HepG2 (cell line): ENCODE measurements around the gene ODAD4. TPM values are rescaled to one million over a fixed set of nuclear protein-coding genes. Genes with fewer than 3 reads are reported as not detected.

Experiments used
- ARID2 ChIP-seq: sonication (generic); formaldehyde crosslinking; IDR thresholded peaks from 2 replicates; pipeline ENCODE4 v1.8.1; 2022; ENCODE audit warnings: mild to moderate bottlenecking, missing genetic modification reagents, borderline replicate concordance
- CHD4 ChIP-seq: fragments of 200-600 bp; sonication (generic); IDR thresholded peaks from 2 replicates; pipeline ENCODE4 v1.7.0; 2017; ENCODE audit warnings: mild to moderate bottlenecking, low read length, borderline replicate concordance
- CREB1 ChIP-seq, 2 experiments: fragments of 450-650 bp in 1 of 2; IDR thresholded peaks; 2 replicates each; pipeline ENCODE4 v1.6.1; 2016 to 2017; ENCODE audit warnings: control low read depth in 1 of 2, mild to moderate bottlenecking in 1 of 2, missing compliant biosample characterization in 1 of 2, missing genetic modification characterization in 1 of 2
- ETV5 ChIP-seq: IDR thresholded peaks from 2 replicates; pipeline ENCODE4 v1.6.1; 2018; ENCODE audit warnings: missing biosample characterization, missing genetic modification reagents, inconsistent platforms, borderline replicate concordance
- HHEX ChIP-seq: IDR thresholded peaks from 2 replicates; pipeline ENCODE4 v1.6.1; 2016; ENCODE audit warnings: control low read depth
- HNF4G ChIP-seq, 2 experiments: sonication (generic) in 1 of 2; formaldehyde crosslinking in 1 of 2; IDR thresholded peaks; 2 replicates each; pipeline versions ENCODE4 v1.4.0 to v1.6.1; 2011 to 2020; ENCODE audit warnings: borderline replicate concordance in 2 of 2, low read depth in 2 of 2, mild to moderate bottlenecking in 2 of 2, low read length in 1 of 2, missing genetic modification reagents in 1 of 2, moderate library complexity in 1 of 2
- LCORL ChIP-seq, 2 experiments: fragments of 450-650 bp in 1 of 2; sonication (generic) in 1 of 2; formaldehyde crosslinking in 1 of 2; IDR thresholded peaks; 2 replicates each; pipeline versions ENCODE4 v1.5.0 to v1.6.1; 2017 to 2020; ENCODE audit warnings: antibody characterized with exemption in 1 of 2, missing genetic modification reagents in 1 of 2
- PHF21A ChIP-seq: sonication (generic); formaldehyde crosslinking; IDR thresholded peaks from 2 replicates; pipeline ENCODE4 v1.5.0; 2020; ENCODE audit warnings: mild to moderate bottlenecking, missing genetic modification reagents
- SKI ChIP-seq: fragments of 450-650 bp; IDR thresholded peaks from one replicate; pipeline ENCODE4 v1.6.1; 2018; ENCODE audit warnings: mild to moderate bottlenecking; ENCODE audit not compliant: partially characterized antibody
- SUZ12 ChIP-seq: fragments of 150-350 bp; IDR thresholded peaks from 2 replicates; pipeline ENCODE4 v1.6.1; 2014; ENCODE audit warnings: low read depth, low read length
- TARDBP ChIP-seq: sonication (generic); formaldehyde crosslinking; IDR thresholded peaks from 2 replicates; pipeline ENCODE4 v1.8.0; 2022; ENCODE audit warnings: mild to moderate bottlenecking, missing genetic modification reagents
- TBX3 ChIP-seq: fragments of 450-650 bp; IDR thresholded peaks from 2 replicates; pipeline ENCODE4 v1.6.1; 2017; ENCODE audit warnings: antibody characterized with exemption, mild to moderate bottlenecking, inconsistent platforms, borderline replicate concordance
- UBTF ChIP-seq: sonication (generic); formaldehyde crosslinking; IDR thresholded peaks from 2 replicates; pipeline ENCODE4 v1.4.0; 2020; ENCODE audit warnings: mild to moderate bottlenecking, missing genetic modification reagents
- ZBTB3 ChIP-seq: sonication (generic); formaldehyde crosslinking; IDR thresholded peaks from 2 replicates; pipeline ENCODE4 v1.4.0; 2020; ENCODE audit warnings: low read depth, mild to moderate bottlenecking, moderate library complexity, missing genetic modification reagents, borderline replicate concordance
- ZFP36L1 ChIP-seq: sonication (generic); formaldehyde crosslinking; IDR thresholded peaks from 2 replicates; pipeline ENCODE4 v1.8.0; 2022; ENCODE audit warnings: mild to moderate bottlenecking, missing genetic modification reagents, moderate library complexity
- ZFP90 ChIP-seq: sonication (generic); formaldehyde crosslinking; IDR thresholded peaks from 2 replicates; pipeline ENCODE4 v1.8.0; 2022; ENCODE audit warnings: missing genetic modification reagents, mild to moderate bottlenecking, inconsistent platforms, borderline replicate concordance
- ZFX ChIP-seq: sonication (generic); formaldehyde crosslinking; IDR thresholded peaks from 2 replicates; pipeline ENCODE4 v1.4.0; 2020; ENCODE audit warnings: mild to moderate bottlenecking, low read depth, missing genetic modification reagents, moderate library complexity
- ZFY ChIP-seq: sonication (generic); formaldehyde crosslinking; IDR thresholded peaks from 2 replicates; pipeline ENCODE4 v1.4.0; 2020; ENCODE audit warnings: missing genetic modification reagents
- ZNF33B ChIP-seq: sonication (generic); formaldehyde crosslinking; IDR thresholded peaks from 2 replicates; pipeline ENCODE4 v1.5.1; 2020; ENCODE audit warnings: mild to moderate bottlenecking, missing genetic modification reagents
- ZNF709 ChIP-seq: sonication (generic); formaldehyde crosslinking; IDR thresholded peaks from 2 replicates; pipeline ENCODE4 v1.5.0; 2020; ENCODE audit warnings: mild to moderate bottlenecking, missing genetic modification reagents
- ZNF776 ChIP-seq: sonication (generic); formaldehyde crosslinking; IDR thresholded peaks from 2 replicates; pipeline ENCODE4 v1.4.0; 2020; ENCODE audit warnings: mild to moderate bottlenecking, missing genetic modification reagents
- polyA plus RNA-seq, 8 experiments: library from polyadenylated mRNA; depleted of rRNA in 3 of 8; stranded (reverse) in 7 of 8; unstranded in 1 of 8; fragments of >200 nt; fragmentation: Illumina TruSeq in 4 of 8; extraction: Trizol in 4 of 8; gene quantifications; 2 replicates each; pipeline versions ENCODE4 v1.2.1 to v1.2.3, GENCODE V29; 2011 to 2016; ENCODE audit warnings: low read depth in 4 of 8, missing spikeins in 1 of 8, mixed read lengths in 1 of 8; ENCODE audit not compliant: insufficient read depth in 1 of 8
- total RNA-seq, 5 experiments: library from RNA; depleted of rRNA; stranded (reverse); fragments of >200 nt; fragmentation: Illumina TruSeq; extraction: Trizol; gene quantifications; 2 replicates each; pipeline ENCODE4 v1.2.3, GENCODE V29; 2016; ENCODE audit warnings: low read depth in 1 of 5
- TF ChIP-seq, protein P1 (sequence below): sonication (generic); formaldehyde crosslinking; IDR thresholded peaks from 2 replicates; pipeline ENCODE4 v1.8.1; 2023; ENCODE audit warnings: mild to moderate bottlenecking, missing genetic modification reagents
- TF ChIP-seq, protein P2 (sequence below): sonication (generic); formaldehyde crosslinking; IDR thresholded peaks from 2 replicates; pipeline ENCODE4 v1.4.0; 2020; ENCODE audit warnings: missing genetic modification reagents, borderline replicate concordance

ODAD4 gene
- total and polyA plus RNA-seq, 2 of the 13 experiments (the other 11 are each of a cell fraction or from before 2014, with no cell fraction given) = 0.48 to 0.53 TPM

GRCh38 chr17:41914358-41914766 is 16.1 kb upstream of the ODAD4 start (continued):
- TF ChIP-seq HNF4G (IDR thresholded peaks at IDR 0.05; ENCODE audit: borderline replicate concordance, low read depth, low read length) = peak; percentile 76; the same call in 1 of the 2 replicates
- no peak; the same call in 1 of the 2 replicates for TF ChIP-seq HNF4G (CRISPR knock-in tag; IDR thresholded peaks at IDR 0.05; ENCODE audit: borderline replicate concordance, low read depth)
- TF ChIP-seq, protein P1, sequence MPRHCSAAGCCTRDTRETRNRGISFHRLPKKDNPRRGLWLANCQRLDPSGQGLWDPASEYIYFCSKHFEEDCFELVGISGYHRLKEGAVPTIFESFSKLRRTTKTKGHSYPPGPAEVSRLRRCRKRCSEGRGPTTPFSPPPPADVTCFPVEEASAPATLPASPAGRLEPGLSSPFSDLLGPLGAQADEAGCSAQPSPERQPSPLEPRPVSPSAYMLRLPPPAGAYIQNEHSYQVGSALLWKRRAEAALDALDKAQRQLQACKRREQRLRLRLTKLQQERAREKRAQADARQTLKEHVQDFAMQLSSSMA (CRISPR knock-in tag) = 0 out of 2 replicates have a peak, but pooled peaks have one; percentile 45
- TF ChIP-seq UBTF = no peak
- TF ChIP-seq PHF21A (CRISPR knock-in tag) = peak; percentile 45; the same call in 1 of the 2 replicates
- peak; percentile 31; the same call in 1 of the 2 replicates for TF ChIP-seq CREB1 (IDR thresholded peaks at IDR 0.05)
- peak; percentile 38; the same call in 1 of the 2 replicates for TF ChIP-seq CREB1 (CRISPR knock-in tag; IDR thresholded peaks at IDR 0.05)
- no peak for TF ChIP-seq HHEX (CRISPR knock-in tag)
- no peak for TF ChIP-seq SUZ12
- TF ChIP-seq TBX3 = peak; percentile 6; the same call in 1 of the 2 replicates
- TF ChIP-seq, protein P2, sequence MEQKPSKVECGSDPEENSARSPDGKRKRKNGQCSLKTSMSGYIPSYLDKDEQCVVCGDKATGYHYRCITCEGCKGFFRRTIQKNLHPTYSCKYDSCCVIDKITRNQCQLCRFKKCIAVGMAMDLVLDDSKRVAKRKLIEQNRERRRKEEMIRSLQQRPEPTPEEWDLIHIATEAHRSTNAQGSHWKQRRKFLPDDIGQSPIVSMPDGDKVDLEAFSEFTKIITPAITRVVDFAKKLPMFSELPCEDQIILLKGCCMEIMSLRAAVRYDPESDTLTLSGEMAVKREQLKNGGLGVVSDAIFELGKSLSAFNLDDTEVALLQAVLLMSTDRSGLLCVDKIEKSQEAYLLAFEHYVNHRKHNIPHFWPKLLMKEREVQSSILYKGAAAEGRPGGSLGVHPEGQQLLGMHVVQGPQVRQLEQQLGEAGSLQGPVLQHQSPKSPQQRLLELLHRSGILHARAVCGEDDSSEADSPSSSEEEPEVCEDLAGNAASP (CRISPR knock-in tag) = peak; percentile 24; the same call in 1 of the 2 replicates
- TF ChIP-seq CHD4 = 0 out of 2 replicates have a peak, but pooled peaks have one; percentile 39
- TF ChIP-seq ZNF776 = no peak
- peak; percentile 7; the same call in 1 of the 2 replicates for TF ChIP-seq ETV5 (CRISPR knock-in tag)
- peak; percentile 44; the same call in 1 of the 2 replicates for TF ChIP-seq ZNF709 (CRISPR knock-in tag)
- TF ChIP-seq ZBTB3 (CRISPR knock-in tag) = no peak
- 0 out of 2 replicates have a peak, but pooled peaks have one; percentile 15 for TF ChIP-seq ZNF33B
- 0 out of 2 replicates have a peak, but pooled peaks have one; percentile 25 for TF ChIP-seq TARDBP (CRISPR knock-in tag)
- no peak for TF ChIP-seq ZFP36L1 (CRISPR knock-in tag)
- peak; percentile 66; the same call in 1 of the 2 replicates for TF ChIP-seq ZFP90 (CRISPR knock-in tag)
- TF ChIP-seq SKI = no peak
- TF ChIP-seq ZFY (CRISPR knock-in tag) = 0 out of 2 replicates have a peak, but pooled peaks have one; percentile 27
- TF ChIP-seq ZFX = no peak
- TF ChIP-seq ARID2 = no peak
- TF ChIP-seq LCORL (IDR thresholded peaks at IDR 0.05) = no peak
- peak; percentile 77 for TF ChIP-seq LCORL (CRISPR knock-in tag; IDR thresholded peaks at IDR 0.05)
